HCT116 (cell line): ENCODE measurements around the gene EGFR. TPM values are rescaled to one million over a fixed set of nuclear protein-coding genes. Genes with fewer than 3 reads are reported as not detected.

Source experiments
- ATAC-seq: fragments of 200-7000 bp; cut with Tn5 transposase; 2 replicates; pipeline ENCODE4 v1.9.1; 2020; ENCODE audit warnings: mild to moderate bottlenecking, moderate library complexity
- BruUV-seq: library from RNA; stranded (reverse); fragments of 400-500 nt; replicated peaks from 2 replicates; lab custom pipeline; 2021; lab: Mats Ljungman, UMichigan
- CTCF ChIA-PET: fragments of 300-600 bp; sonication (Branson Sonifier 250); formaldehyde crosslinking; loops from one replicate; lab custom pipeline; 2021; ENCODE audit warnings: antibody characterized with exemption; lab: Charles Lee
- POLR2A ChIA-PET: fragments of 300-600, 350-600 bp; sonication (Branson Sonifier 250); formaldehyde crosslinking; loops from one replicate; lab custom pipeline; 2021; ENCODE audit warnings: antibody characterized with exemption; lab: Charles Lee
- RAD21 ChIA-PET, 2 experiments: fragments of 300-600 bp; sonication (Branson Sonifier 250); formaldehyde crosslinking; loops; one replicate each; lab custom pipeline; 2023; ENCODE audit warnings: low total read pairs in 2 of 2; ENCODE audit not compliant: uncharacterized antibody in 2 of 2, unreplicated experiment in 2 of 2, low non-redundant PET in 1 of 2; lab: Charles Lee
- DNase-seq: peaks from one replicate; pipeline ENCODE4 v3.0.0-alpha.2; 2010; ENCODE audit warnings: low read depth, low spot score
- H2AFZ ChIP-seq: fragments of 200-600 bp; shearing (Covaris generic), sonication (generic); 2 replicates; pipeline ENCODE4 v1.6.1; 2017; ENCODE audit warnings: low read depth, mixed run types, mixed read lengths, antibody characterized with exemption, low read length; ENCODE audit not compliant: poor library complexity, severe bottlenecking
- H3K27ac ChIP-seq: 2 replicates; pipeline ENCODE4 v1.5.1; 2012; ENCODE audit warnings: low read depth, low read length
- H3K27me3 ChIP-seq: fragments of 200-600 bp; sonication (generic); 2 replicates; pipeline ENCODE4 v1.6.1; 2016; ENCODE audit warnings: mixed run types, low read length, mixed read lengths; ENCODE audit not compliant: insufficient read depth
- H3K36me3 ChIP-seq, 2 experiments: fragments of 200-500 bp in 1 of 2; fragments of 200-600 bp in 1 of 2; sonication (Bioruptor generic) in 1 of 2; sonication (generic) in 1 of 2; 2 replicates each; pipeline versions ENCODE4 v1.5.1 to v1.6.1; 2014 to 2016; ENCODE audit warnings: low read length in 2 of 2, inconsistent platforms in 1 of 2, mixed read lengths in 1 of 2, mixed run types in 1 of 2; ENCODE audit not compliant: insufficient read depth in 2 of 2, control insufficient read depth in 1 of 2
- H3K4me1 ChIP-seq, 2 experiments: fragments of 200-600 bp in 1 of 2; sonication (generic) in 1 of 2; 2 replicates each; pipeline versions ENCODE4 v1.5.1 to v1.6.1; 2012 to 2017; ENCODE audit warnings: low read length in 2 of 2, inconsistent platforms in 1 of 2, mild to moderate bottlenecking in 1 of 2, mixed read lengths in 1 of 2, mixed run types in 1 of 2, moderate library complexity in 1 of 2; ENCODE audit not compliant: insufficient read depth in 2 of 2, control insufficient read depth in 1 of 2
- H3K4me2 ChIP-seq: fragments of 200-600 bp; sonication (generic); 2 replicates; pipeline ENCODE4 v1.6.1; 2017; ENCODE audit warnings: mixed run types, low read length, mixed read lengths
- H3K4me3 ChIP-seq, 2 experiments: fragments of 200-600 bp in 1 of 2; sonication (generic) in 1 of 2; replicated peaks in 1 of 2; 2 replicates each; pipeline ENCODE4 v1.5.1; 2011 to 2016; ENCODE audit warnings: low read length in 2 of 2, control low read depth in 1 of 2, low read depth in 1 of 2, mild to moderate bottlenecking in 1 of 2, mixed read lengths in 1 of 2, mixed run types in 1 of 2
- H3K79me2 ChIP-seq: fragments of 200-600 bp; sonication (generic); 2 replicates; pipeline ENCODE4 v1.6.1; 2017; ENCODE audit warnings: mild to moderate bottlenecking, mixed run types, low read length, moderate library complexity, mixed read lengths; ENCODE audit not compliant: insufficient read depth
- H3K9ac ChIP-seq: fragments of 200-600 bp; sonication (generic); 2 replicates; pipeline ENCODE4 v1.6.1; 2016; ENCODE audit warnings: low read length, mixed read lengths
- H3K9me2 ChIP-seq: fragments of 200-600 bp; sonication (generic), shearing (Covaris generic); 2 replicates; pipeline ENCODE4 v1.6.1; 2017; ENCODE audit warnings: mixed run types, mild to moderate bottlenecking, moderate library complexity; ENCODE audit not compliant: insufficient read depth
- H3K9me3 ChIP-seq, 2 experiments: fragments of 200-500 bp in 1 of 2; fragments of 200-600 bp in 1 of 2; sonication (Bioruptor generic) in 1 of 2; sonication (generic) in 1 of 2; 2 replicates each; pipeline ENCODE4 v1.6.1; 2014 to 2017; ENCODE audit warnings: low read length in 2 of 2, mixed read lengths in 2 of 2, inconsistent platforms in 1 of 2, low read depth in 1 of 2, mild to moderate bottlenecking in 1 of 2, mixed run types in 1 of 2, moderate library complexity in 1 of 2; ENCODE audit not compliant: control insufficient read depth in 1 of 2, insufficient read depth in 1 of 2
- H4K20me1 ChIP-seq: fragments of 200-600 bp; sonication (generic), shearing (Covaris generic); 2 replicates; pipeline ENCODE4 v1.6.1; 2017; ENCODE audit warnings: mixed run types, mild to moderate bottlenecking, moderate library complexity; ENCODE audit not compliant: insufficient read depth
- CBX3 ChIP-seq: IDR thresholded peaks from 2 replicates; pipeline ENCODE4 v1.6.1; 2012; ENCODE audit warnings: low read depth
- CEBPB ChIP-seq: IDR thresholded peaks from 2 replicates; pipeline ENCODE4 v1.6.1; 2012; ENCODE audit warnings: low read depth
- EGR1 ChIP-seq: IDR thresholded peaks from 2 replicates; pipeline ENCODE4 v1.6.1; 2012; ENCODE audit warnings: low read depth
- ELF1 ChIP-seq: IDR thresholded peaks from 2 replicates; pipeline ENCODE4 v1.6.1; 2012; ENCODE audit warnings: low read depth, borderline replicate concordance
- EZH2 ChIP-seq: fragments of 200-600 bp; sonication (generic); IDR thresholded peaks from 2 replicates; pipeline ENCODE4 v1.6.1; 2017; ENCODE audit warnings: antibody characterized with exemption, mixed run types
- EZH2phosphoT487 ChIP-seq: fragments of 200-600 bp; IDR thresholded peaks from 2 replicates; pipeline ENCODE4 v1.6.1; 2018; ENCODE audit warnings: antibody characterized with exemption, borderline replicate concordance
- FOSL1 ChIP-seq: IDR thresholded peaks from 2 replicates; pipeline ENCODE4 v1.6.1; 2012; ENCODE audit warnings: low read depth
- JUND ChIP-seq: IDR thresholded peaks from 2 replicates; pipeline ENCODE4 v1.6.1; 2012
- POLR2A ChIP-seq: IDR thresholded peaks from 2 replicates; pipeline ENCODE4 v1.7.0; 2011; ENCODE audit warnings: borderline replicate concordance; ENCODE audit not compliant: insufficient read depth, insufficient read length; ENCODE audit errors: extremely low read depth
- POLR2AphosphoS5 ChIP-seq: IDR thresholded peaks from 2 replicates; pipeline ENCODE4 v1.6.1; 2011; ENCODE audit warnings: mild to moderate bottlenecking, low read depth, low read length, moderate library complexity
- RAD21 ChIP-seq: IDR thresholded peaks from 2 replicates; pipeline ENCODE4 v1.6.1; 2012; ENCODE audit warnings: low read depth, mild to moderate bottlenecking
- SRF ChIP-seq: IDR thresholded peaks from 2 replicates; pipeline ENCODE4 v1.6.1; 2012; ENCODE audit warnings: low read depth
- TCF7L2 ChIP-seq: IDR thresholded peaks from 2 replicates; pipeline ENCODE4 v1.7.0; 2011; ENCODE audit warnings: borderline replicate concordance, inconsistent platforms; ENCODE audit not compliant: insufficient read depth, insufficient read length; ENCODE audit errors: extremely low read depth
- YY1 ChIP-seq: IDR thresholded peaks from 2 replicates; pipeline ENCODE4 v1.6.1; 2011; ENCODE audit warnings: low read length, low read depth, moderate library complexity, mild to moderate bottlenecking; ENCODE audit not compliant: insufficient replicate concordance; ENCODE audit errors: extremely low read depth
- ZFX ChIP-seq: fragments of 450-650 bp; IDR thresholded peaks from 2 replicates; pipeline ENCODE4 v1.6.1; 2017
- intact Hi-C: fragments of 100-400 bp; cut with micrococcal nuclease; formaldehyde crosslinking; loops from 2 replicates; pipeline ENCODE4 v1.10.0; 2022
- total RNA-seq: library from RNA; stranded (reverse); gene quantifications from one replicate; pipeline ENCODE4 v1.2.1, GENCODE V29; 2021; ENCODE audit not compliant: unreplicated experiment
- TF ChIP-seq, protein P1 (sequence below): IDR thresholded peaks from 2 replicates; pipeline ENCODE4 v1.6.1; 2012
- TF ChIP-seq, protein P2 (sequence below), 3 experiments: fragments of 200-600 bp in 1 of 3; sonication (generic) in 1 of 3; IDR thresholded peaks in 2 of 3; conservative IDR thresholded peaks in 1 of 3; 2 replicates each; pipeline ENCODE4 v1.5.1; 2012 to 2017; ENCODE audit warnings: low read depth in 2 of 3, low read length in 2 of 3, antibody characterized with exemption in 1 of 3, borderline replicate concordance in 1 of 3, control low read depth in 1 of 3, mild to moderate bottlenecking in 1 of 3, mixed read lengths in 1 of 3, mixed run types in 1 of 3, moderate library complexity in 1 of 3; ENCODE audit not compliant: insufficient read depth in 1 of 3
- TF ChIP-seq, protein P3 (sequence below): IDR thresholded peaks from 2 replicates; pipeline ENCODE4 v1.6.1; 2012; ENCODE audit warnings: low read depth
- TF ChIP-seq, protein P4 (sequence below): IDR thresholded peaks from 2 replicates; pipeline ENCODE4 v1.6.1; 2012

The EGFR gene
- total RNA-seq, 1 experiment from 2014 or later = 71.5 TPM

DNA sequence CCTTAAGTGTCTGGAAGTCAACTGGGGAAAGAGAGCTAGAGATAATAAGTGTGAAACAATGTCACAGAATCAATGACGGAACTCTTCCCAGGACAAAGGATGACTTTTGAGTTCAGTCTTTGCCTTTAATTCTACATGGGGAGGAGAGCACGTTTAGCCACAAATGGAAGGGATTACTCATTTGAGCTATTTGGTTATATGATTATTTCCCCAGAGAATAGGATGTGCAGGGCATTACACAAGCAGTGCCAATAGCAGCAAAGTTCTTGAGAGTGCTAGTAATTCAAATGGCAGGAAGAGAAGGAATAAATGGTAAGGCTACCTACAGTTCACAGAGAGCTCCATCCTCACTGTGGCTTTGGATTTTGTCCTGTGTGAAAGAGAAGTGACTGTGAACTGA lies 6.0 kb downstream of the EGFR start:
- Histone ChIP-seq H3K79me2 (peaks cover 99% of the 10 kb centered on the region), H3K9me2 (no peaks in the 10 kb centered on the region), H3K36me3 (peaks cover 0 to 28% of the 10 kb centered on the region in 2 experiments; a peak in 1 of 4 replicates), H3K27me3 (no peaks in the 10 kb centered on the region), H3K27ac (no peak overlapping the region), H3K4me1 (peaks cover 8 to 21% of the 10 kb centered on the region in 2 experiments), H3K4me2 (no peak overlapping the region), H3K9ac (no peak overlapping the region), H2AFZ (no peak overlapping the region), H3K9me3 (no peaks in the 10 kb centered on the region), H3K4me3 (no peak overlapping the region), H4K20me1 (peaks cover 20% of the 10 kb centered on the region; the same call in 1 of the 2 replicates)
- no peak for DNase-seq
- no peak for ATAC-seq
- ChIA-PET CTCF (no interaction called here), RAD21 (no interaction called here), POLR2A (no interaction called here)
- intact Hi-C loops = no loop called here
- TF ChIP-seq EZH2 (no peak), ELF1 (no peak), RAD21 (no peak), JUND (no peak), POLR2A (no peak), FOSL1 (no peak), POLR2AphosphoS5 (no peak), ZFX (no peak), SRF (no peak), TCF7L2 (no peak), EZH2phosphoT487 (no peak), EGR1 (no peak), CEBPB (no peak), YY1 (no peak), CBX3 (no peak)
- TF ChIP-seq, protein P1, sequence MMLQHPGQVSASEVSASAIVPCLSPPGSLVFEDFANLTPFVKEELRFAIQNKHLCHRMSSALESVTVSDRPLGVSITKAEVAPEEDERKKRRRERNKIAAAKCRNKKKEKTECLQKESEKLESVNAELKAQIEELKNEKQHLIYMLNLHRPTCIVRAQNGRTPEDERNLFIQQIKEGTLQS = no peak
- TF ChIP-seq, protein P2, sequence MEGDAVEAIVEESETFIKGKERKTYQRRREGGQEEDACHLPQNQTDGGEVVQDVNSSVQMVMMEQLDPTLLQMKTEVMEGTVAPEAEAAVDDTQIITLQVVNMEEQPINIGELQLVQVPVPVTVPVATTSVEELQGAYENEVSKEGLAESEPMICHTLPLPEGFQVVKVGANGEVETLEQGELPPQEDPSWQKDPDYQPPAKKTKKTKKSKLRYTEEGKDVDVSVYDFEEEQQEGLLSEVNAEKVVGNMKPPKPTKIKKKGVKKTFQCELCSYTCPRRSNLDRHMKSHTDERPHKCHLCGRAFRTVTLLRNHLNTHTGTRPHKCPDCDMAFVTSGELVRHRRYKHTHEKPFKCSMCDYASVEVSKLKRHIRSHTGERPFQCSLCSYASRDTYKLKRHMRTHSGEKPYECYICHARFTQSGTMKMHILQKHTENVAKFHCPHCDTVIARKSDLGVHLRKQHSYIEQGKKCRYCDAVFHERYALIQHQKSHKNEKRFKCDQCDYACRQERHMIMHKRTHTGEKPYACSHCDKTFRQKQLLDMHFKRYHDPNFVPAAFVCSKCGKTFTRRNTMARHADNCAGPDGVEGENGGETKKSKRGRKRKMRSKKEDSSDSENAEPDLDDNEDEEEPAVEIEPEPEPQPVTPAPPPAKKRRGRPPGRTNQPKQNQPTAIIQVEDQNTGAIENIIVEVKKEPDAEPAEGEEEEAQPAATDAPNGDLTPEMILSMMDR (IDR thresholded peaks at IDR 0.05 in 2 of 3, conservative IDR thresholded peaks at IDR 0.05 in 1 of 3; ENCODE audit: borderline replicate concordance in 1 of 3, insufficient read depth in 1 of 3, low read depth in 2 of 3, low read length in 2 of 3) = no peak
- TF ChIP-seq, protein P3, sequence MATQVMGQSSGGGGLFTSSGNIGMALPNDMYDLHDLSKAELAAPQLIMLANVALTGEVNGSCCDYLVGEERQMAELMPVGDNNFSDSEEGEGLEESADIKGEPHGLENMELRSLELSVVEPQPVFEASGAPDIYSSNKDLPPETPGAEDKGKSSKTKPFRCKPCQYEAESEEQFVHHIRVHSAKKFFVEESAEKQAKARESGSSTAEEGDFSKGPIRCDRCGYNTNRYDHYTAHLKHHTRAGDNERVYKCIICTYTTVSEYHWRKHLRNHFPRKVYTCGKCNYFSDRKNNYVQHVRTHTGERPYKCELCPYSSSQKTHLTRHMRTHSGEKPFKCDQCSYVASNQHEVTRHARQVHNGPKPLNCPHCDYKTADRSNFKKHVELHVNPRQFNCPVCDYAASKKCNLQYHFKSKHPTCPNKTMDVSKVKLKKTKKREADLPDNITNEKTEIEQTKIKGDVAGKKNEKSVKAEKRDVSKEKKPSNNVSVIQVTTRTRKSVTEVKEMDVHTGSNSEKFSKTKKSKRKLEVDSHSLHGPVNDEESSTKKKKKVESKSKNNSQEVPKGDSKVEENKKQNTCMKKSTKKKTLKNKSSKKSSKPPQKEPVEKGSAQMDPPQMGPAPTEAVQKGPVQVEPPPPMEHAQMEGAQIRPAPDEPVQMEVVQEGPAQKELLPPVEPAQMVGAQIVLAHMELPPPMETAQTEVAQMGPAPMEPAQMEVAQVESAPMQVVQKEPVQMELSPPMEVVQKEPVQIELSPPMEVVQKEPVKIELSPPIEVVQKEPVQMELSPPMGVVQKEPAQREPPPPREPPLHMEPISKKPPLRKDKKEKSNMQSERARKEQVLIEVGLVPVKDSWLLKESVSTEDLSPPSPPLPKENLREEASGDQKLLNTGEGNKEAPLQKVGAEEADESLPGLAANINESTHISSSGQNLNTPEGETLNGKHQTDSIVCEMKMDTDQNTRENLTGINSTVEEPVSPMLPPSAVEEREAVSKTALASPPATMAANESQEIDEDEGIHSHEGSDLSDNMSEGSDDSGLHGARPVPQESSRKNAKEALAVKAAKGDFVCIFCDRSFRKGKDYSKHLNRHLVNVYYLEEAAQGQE = no peak
- TF ChIP-seq, protein P4, sequence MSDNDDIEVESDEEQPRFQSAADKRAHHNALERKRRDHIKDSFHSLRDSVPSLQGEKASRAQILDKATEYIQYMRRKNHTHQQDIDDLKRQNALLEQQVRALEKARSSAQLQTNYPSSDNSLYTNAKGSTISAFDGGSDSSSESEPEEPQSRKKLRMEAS = no peak
- BruUV-seq = no TSS peak
